Measurements from ENCODE around the gene KCTD5.
A peak's percentile ranks its signal among the peaks of the same experiment; 100 is the strongest.
"Not testable (repeated sequence)": the region's sequence is repeated elsewhere in the genome, so short reads cannot be mapped to it uniquely, and the experiment has no call there.

Gene KCTD5

DNA sequence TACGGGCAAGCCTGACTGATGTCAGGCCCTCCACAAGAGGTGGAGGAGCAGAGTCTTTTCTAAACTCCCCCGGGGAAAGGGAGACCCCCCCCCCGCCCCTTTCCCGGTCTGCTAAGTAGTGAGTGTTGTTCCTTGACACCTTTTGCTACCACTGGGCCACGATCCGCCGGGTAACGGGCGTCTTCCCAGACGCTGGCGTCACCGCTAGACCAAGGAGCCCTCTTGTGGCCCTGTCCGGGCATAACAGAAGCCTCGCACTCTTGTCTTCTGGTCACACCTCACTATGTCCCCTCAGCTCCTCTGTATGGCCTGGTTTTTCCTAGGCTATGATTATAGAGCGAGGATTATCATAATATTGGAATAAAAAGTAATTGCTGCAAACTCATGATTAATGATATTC lies 12.3 kb upstream of the KCTD5 start:
- Histone ChIP-seq H3K36me3 (peaks cover 0 to 24% (median 14%) of the 10 kb centered on the region in 3 donors), H3K4me1 (peaks cover 0 to 27% (median 17%) of the 10 kb centered on the region in 4 donors), H3K27ac (peak overlapping the region in 1 of 2 donors; percentile 51)
- H3K9me3 ChIP-seq; intact Hi-C loops (cut with DNase I; ENCODE audit: low total_unique reads); H3K27me3 ChIP-seq; H3K4me3 ChIP-seq: not testable (repeated sequence)
- TF ChIP-seq, protein P1, sequence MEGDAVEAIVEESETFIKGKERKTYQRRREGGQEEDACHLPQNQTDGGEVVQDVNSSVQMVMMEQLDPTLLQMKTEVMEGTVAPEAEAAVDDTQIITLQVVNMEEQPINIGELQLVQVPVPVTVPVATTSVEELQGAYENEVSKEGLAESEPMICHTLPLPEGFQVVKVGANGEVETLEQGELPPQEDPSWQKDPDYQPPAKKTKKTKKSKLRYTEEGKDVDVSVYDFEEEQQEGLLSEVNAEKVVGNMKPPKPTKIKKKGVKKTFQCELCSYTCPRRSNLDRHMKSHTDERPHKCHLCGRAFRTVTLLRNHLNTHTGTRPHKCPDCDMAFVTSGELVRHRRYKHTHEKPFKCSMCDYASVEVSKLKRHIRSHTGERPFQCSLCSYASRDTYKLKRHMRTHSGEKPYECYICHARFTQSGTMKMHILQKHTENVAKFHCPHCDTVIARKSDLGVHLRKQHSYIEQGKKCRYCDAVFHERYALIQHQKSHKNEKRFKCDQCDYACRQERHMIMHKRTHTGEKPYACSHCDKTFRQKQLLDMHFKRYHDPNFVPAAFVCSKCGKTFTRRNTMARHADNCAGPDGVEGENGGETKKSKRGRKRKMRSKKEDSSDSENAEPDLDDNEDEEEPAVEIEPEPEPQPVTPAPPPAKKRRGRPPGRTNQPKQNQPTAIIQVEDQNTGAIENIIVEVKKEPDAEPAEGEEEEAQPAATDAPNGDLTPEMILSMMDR (IDR thresholded peaks at IDR 0.05), result peak; percentile 63 to 72
- peak; percentile 63 to 80 for DNase-seq

GRCh38 chr16:2671193-2671592 lies 11.1 kb upstream of the KCTD5 start:
- Histone ChIP-seq H3K4me1 (peaks cover 0 to 27% (median 17%) of the 10 kb centered on the region in 4 donors), H3K36me3 (peaks cover 0 to 24% (median 14%) of the 10 kb centered on the region in 3 donors)
- H3K27me3 ChIP-seq; H3K4me3 ChIP-seq; DNase-seq; intact Hi-C loops (cut with DNase I; ENCODE audit: low total_unique reads); H3K9me3 ChIP-seq; H3K27ac ChIP-seq: not testable (repeated sequence)

- Histone ChIP-seq H3K27ac (no peak overlapping the region), H3K4me3 (peak overlapping the region in 1 of 2 donors; percentile 60)
These were observed 10.6 kb upstream of the KCTD5 start for GRCh38 chr16:2671741-2672140.

GRCh38 chr16:2673066-2673999 lies 9.0 kb upstream of the KCTD5 start:
- peak; percentile 94 to 98 for DNase-seq
- H3K4me1 ChIP-seq, result peaks cover 0 to 27% (median 17%) of the 10 kb centered on the region in 4 donors
- peak overlapping the region; percentile 54 to 60 for H3K4me3 ChIP-seq
- TF ChIP-seq, protein P1 (IDR thresholded peaks at IDR 0.05), result no peak
- H3K27ac ChIP-seq, result peak overlapping the region; percentile 57 to 73
- peaks cover 0 to 11% (median 6%) of the 10 kb centered on the region in 3 donors for H3K36me3 ChIP-seq
- intact Hi-C loops (cut with DNase I; ENCODE audit: low total_unique reads), result no loop called here
- H3K27me3 ChIP-seq, result no peaks in the 10 kb centered on the region
- H3K9me3 ChIP-seq, result no peaks in the 10 kb centered on the region

More at GRCh38 chr16:2671741-2672140, 10.6 kb upstream of the KCTD5 start:
- H3K4me1 ChIP-seq, result peaks cover 0 to 27% (median 17%) of the 10 kb centered on the region in 4 donors
- intact Hi-C loops (cut with DNase I; ENCODE audit: low total_unique reads), result no loop called here
- H3K9me3 ChIP-seq, result no peaks in the 10 kb centered on the region
- H3K27me3 ChIP-seq, result no peaks in the 10 kb centered on the region
- TF ChIP-seq, protein P1 (IDR thresholded peaks at IDR 0.05), result no peak
- peaks cover 0 to 22% (median 14%) of the 10 kb centered on the region in 3 donors for H3K36me3 ChIP-seq
- no peak for DNase-seq

GRCh38 chr16:2675021-2675420 lies 7.3 kb upstream of the KCTD5 start:
- DNase-seq, result no peak
- Histone ChIP-seq H3K9me3 (no peaks in the 10 kb centered on the region), H3K36me3 (no peaks in the 10 kb centered on the region), H3K27ac (no peak overlapping the region), H3K27me3 (no peaks in the 10 kb centered on the region), H3K4me1 (peaks cover 0 to 19% (median 17%) of the 10 kb centered on the region in 4 donors), H3K4me3 (no peak overlapping the region)
- TF ChIP-seq, protein P1 (IDR thresholded peaks at IDR 0.05), result no peak
- intact Hi-C loops (cut with DNase I; ENCODE audit: low total_unique reads), result no loop called here

- no peak overlapping the region for H3K4me3 ChIP-seq
- H3K36me3 ChIP-seq, result no peaks in the 10 kb centered on the region
- intact Hi-C loops (cut with DNase I; ENCODE audit: low total_unique reads), result no loop called here
- H3K4me1 ChIP-seq, result peaks cover 0 to 18% (median 16%) of the 10 kb centered on the region in 4 donors
- no peak overlapping the region for H3K27ac ChIP-seq
- no peak for DNase-seq
- TF ChIP-seq, protein P1 (IDR thresholded peaks at IDR 0.05), result no peak
- H3K27me3 ChIP-seq, result no peaks in the 10 kb centered on the region
- H3K9me3 ChIP-seq, result no peaks in the 10 kb centered on the region
These were observed 6.6 kb upstream of the KCTD5 start for GRCh38 chr16:2675714-2676113.

GRCh38 chr16:2676937-2677336 lies 5.4 kb upstream of the KCTD5 start:
- H3K36me3 ChIP-seq; DNase-seq; intact Hi-C loops (cut with DNase I; ENCODE audit: low total_unique reads); H3K27me3 ChIP-seq; H3K9me3 ChIP-seq; H3K4me3 ChIP-seq; H3K27ac ChIP-seq: not testable (repeated sequence)
- peaks cover under 1 to 20% (median 16%) of the 10 kb centered on the region in 4 donors for H3K4me1 ChIP-seq

DNA sequence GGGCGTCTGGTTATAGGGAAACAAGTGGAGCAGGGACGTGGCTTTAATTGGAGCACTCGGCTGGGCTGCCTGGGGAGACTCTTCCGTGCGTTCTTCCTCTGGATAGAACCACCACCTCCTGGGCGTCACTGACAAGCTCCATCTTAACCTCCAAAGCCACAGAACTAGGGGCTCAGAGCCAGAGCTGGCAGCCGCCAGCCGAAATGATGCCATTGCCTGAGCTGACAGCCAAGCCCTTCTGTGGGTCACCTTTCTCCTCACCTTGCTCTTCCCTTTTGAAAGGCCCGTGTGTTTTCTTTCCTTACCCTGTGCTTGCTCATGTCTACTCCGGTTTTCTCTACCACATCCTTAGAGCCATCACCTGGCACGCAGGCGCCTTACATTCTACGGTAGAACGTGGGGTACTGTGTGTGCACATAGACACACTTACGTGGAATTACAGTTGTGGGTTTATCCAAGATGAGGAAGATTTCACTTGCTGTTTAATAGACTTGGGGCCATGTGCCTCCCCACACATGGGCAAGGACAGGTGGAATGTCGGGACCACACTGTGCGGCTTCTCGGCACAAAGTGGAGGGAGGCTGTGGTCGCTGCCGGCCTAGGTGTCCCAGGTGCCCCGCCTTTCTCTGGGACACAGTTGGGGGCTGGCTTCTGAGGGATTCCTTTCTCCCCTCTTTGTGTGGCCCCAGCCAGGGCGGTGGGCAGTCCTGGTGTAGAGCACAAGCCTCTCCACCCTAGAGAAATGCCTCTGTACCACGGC lies 3.9 kb upstream of the KCTD5 start:
- H3K36me3 ChIP-seq; DNase-seq; H3K9me3 ChIP-seq; H3K27ac ChIP-seq; H3K27me3 ChIP-seq; H3K4me3 ChIP-seq; intact Hi-C loops (cut with DNase I; ENCODE audit: low total_unique reads): not testable (repeated sequence)
- peaks cover 4 to 19% (median 14%) of the 10 kb centered on the region in 4 donors for H3K4me1 ChIP-seq
